ENCODE data around the gene ACTR10.
"Not testable (repeated sequence)": the region's sequence is repeated elsewhere in the genome, so short reads cannot be mapped to it uniquely, and the experiment has no call there.

The ACTR10 gene

GRCh38 chr14:58227096-58227819, 27.3 kb downstream of the ACTR10 start:
- no peak for DNase-seq

- no peak for DNase-seq
Measured at GRCh38 chr14:58238252-58239243, 38.6 kb downstream of the ACTR10 start.

- DNase-seq = peak; percentile 81
Measured at GRCh38 chr14:58239244-58240195, 39.6 kb downstream of the ACTR10 start.

- DNase-seq = peak; percentile 94
Measured at GRCh38 chr14:58243790-58244555, 44.0 kb downstream of the ACTR10 start.

- DNase-seq = peak; percentile 99
Measured at GRCh38 chr14:58244556-58245387, 44.8 kb downstream of the ACTR10 start, which contains the start of gene PSMA3. Gene PSMA3 (plus strand): TSS chr14:58244843. CDS start chr14:58244921, 78 bp downstream.

- DNase-seq = no peak
Measured at GRCh38 chr14:58245562-58245961, 45.6 kb downstream of the ACTR10 start.

- no peak for DNase-seq
Measured at GRCh38 chr14:58249611-58250010, 49.7 kb downstream of the ACTR10 start.

GRCh38 chr14:58258156-58258555, 58.2 kb downstream of the ACTR10 start:
- no peak for DNase-seq

GRCh38 chr14:58262005-58262404, 62.1 kb downstream of the ACTR10 start:
- not testable (repeated sequence) for DNase-seq

GRCh38 chr14:58265401-58265800, 65.5 kb downstream of the ACTR10 start:
- DNase-seq = no peak

GRCh38 chr14:58270628-58271027, 70.7 kb downstream of the ACTR10 start:
- no peak for DNase-seq

- DNase-seq = no peak
Measured at GRCh38 chr14:58272588-58273372, 72.8 kb downstream of the ACTR10 start.

- DNase-seq = no peak
Measured at GRCh38 chr14:58274881-58275280, 74.9 kb downstream of the ACTR10 start.

GRCh38 chr14:58275527-58276190, 75.7 kb downstream of the ACTR10 start:
- DNase-seq = no peak

- DNase-seq = no peak
Measured at GRCh38 chr14:58276208-58276607, 76.3 kb downstream of the ACTR10 start.

- no peak for DNase-seq
Measured at GRCh38 chr14:58278177-58278576, 78.2 kb downstream of the ACTR10 start.

- DNase-seq = peak; percentile 17
Measured at GRCh38 chr14:58280954-58281787, 81.2 kb downstream of the ACTR10 start.

GRCh38 chr14:58281969-58282368, 82.0 kb downstream of the ACTR10 start:
- no peak for DNase-seq
